GM12878 (cell line): ENCODE data around the gene LARP7. TPM values are rescaled to one million over a fixed set of nuclear protein-coding genes. Genes with fewer than 3 reads are reported as not detected.

ENCODE experiments used
- ATAC-seq: fragments of 200-7000 bp; cut with Tn5 transposase; 3 replicates; pipeline ENCODE4 v1.9.1; 2020; ENCODE audit warnings: mild to moderate bottlenecking, moderate library complexity
- BruUV-seq: library from RNA; stranded (reverse); fragments of 400-500 nt; replicated peaks from 2 replicates; lab custom pipeline; 2021; lab: Mats Ljungman, UMichigan
- CTCF ChIA-PET: fragments of 300-600 bp; sonication (Branson Sonifier 250); formaldehyde crosslinking; extraction: SDS; loops from one replicate; lab custom pipeline; 2021; ENCODE audit warnings: inconsistent platforms; lab: Yijun Ruan, JAX
- POLR2A ChIA-PET: fragments of 350-600 bp; formaldehyde crosslinking; extraction: SDS; loops from one replicate; lab custom pipeline; 2021; ENCODE audit warnings: inconsistent platforms; lab: Charles Lee
- RAD21 ChIA-PET: fragments of 300-600 bp; sonication (Branson Sonifier 250); formaldehyde crosslinking; loops from one replicate; lab custom pipeline; 2023; ENCODE audit warnings: antibody characterized with exemption; ENCODE audit not compliant: unreplicated experiment; lab: Charles Lee
- SMC1A ChIA-PET: fragments of 300-600 bp; sonication (Branson Sonifier 250); formaldehyde crosslinking; loops from one replicate; lab custom pipeline; 2023; ENCODE audit not compliant: unreplicated experiment, uncharacterized antibody; lab: Charles Lee
- DNase-seq: peaks from one replicate; pipeline ENCODE4 v3.0.0-alpha.2; 2011; ENCODE audit warnings: low read depth, low spot score
- FAIRE-seq: peaks from 3 replicates; lab custom pipeline; 2011; peaks lifted over from hg19 to GRCh38; lab: Jason Lieb, UNC
- H2AFZ ChIP-seq: 2 replicates; pipeline ENCODE4 v1.6.0; 2011; ENCODE audit warnings: low read depth, low read length, control low read depth; ENCODE audit not compliant: control insufficient read depth
- H3K27ac ChIP-seq: 2 replicates; pipeline ENCODE4 v1.5.1; 2011; ENCODE audit warnings: control low read depth; ENCODE audit not compliant: control insufficient read depth, insufficient read depth
- H3K27me3 ChIP-seq, 2 experiments: replicated peaks in 1 of 2; 2 replicates each; pipeline versions ENCODE4 v1.6.0 to v1.6.1; 2011; ENCODE audit warnings: low read length in 1 of 2; ENCODE audit not compliant: control insufficient read depth in 2 of 2, insufficient read depth in 2 of 2
- H3K36me3 ChIP-seq, 2 experiments: 2 replicates each; pipeline ENCODE4 v1.5.1; 2011; ENCODE audit warnings: low read length in 1 of 2; ENCODE audit not compliant: control insufficient read depth in 2 of 2, insufficient read depth in 2 of 2
- H3K4me1 ChIP-seq: 2 replicates; pipeline ENCODE4 v1.6.1; 2011; ENCODE audit warnings: mild to moderate bottlenecking, low read length, moderate library complexity, mixed read lengths; ENCODE audit not compliant: control insufficient read depth, insufficient read depth
- H3K4me2 ChIP-seq: 2 replicates; pipeline ENCODE4 v1.6.0; 2011; ENCODE audit warnings: control low read depth; ENCODE audit not compliant: control insufficient read depth, insufficient read depth
- H3K4me3 ChIP-seq: fragments of 200-600 bp; sonication (generic); 2 replicates; pipeline ENCODE4 v1.5.1; 2016
- H3K79me2 ChIP-seq: 2 replicates; pipeline ENCODE4 v1.6.0; 2011; ENCODE audit warnings: low read length; ENCODE audit not compliant: control insufficient read depth, insufficient read depth
- H3K9ac ChIP-seq: 2 replicates; pipeline ENCODE4 v1.8.0; 2011; ENCODE audit warnings: low read length, control low read depth, mixed read lengths; ENCODE audit not compliant: control insufficient read depth, insufficient read depth
- H3K9me3 ChIP-seq: replicated peaks from 3 replicates; pipeline ENCODE4 v1.5.1; 2011; ENCODE audit warnings: mild to moderate bottlenecking, low read length; ENCODE audit not compliant: control insufficient read depth, insufficient read depth
- H4K20me1 ChIP-seq: 2 replicates; pipeline ENCODE4 v1.6.0; 2011; ENCODE audit not compliant: control insufficient read depth, insufficient read depth
- BCL11A ChIP-seq: IDR thresholded peaks from 2 replicates; pipeline ENCODE4 v1.6.1; 2011; ENCODE audit warnings: low read depth, low read length
- HDAC6 ChIP-seq: fragments of 200-600 bp; sonication (generic); IDR thresholded peaks from one replicate; pipeline ENCODE4 v1.8.0; 2017; ENCODE audit warnings: antibody characterized with exemption; ENCODE audit not compliant: unreplicated experiment
- NFIC ChIP-seq: IDR thresholded peaks from 2 replicates; pipeline ENCODE4 v1.6.1; 2012; ENCODE audit warnings: low read depth, mild to moderate bottlenecking, inconsistent platforms, low read length, moderate library complexity
- NR2C1 ChIP-seq: fragments of 450-650 bp; IDR thresholded peaks from 2 replicates; pipeline ENCODE4 v1.6.1; 2017; ENCODE audit warnings: antibody characterized with exemption, mild to moderate bottlenecking, moderate library complexity
- NRF1 ChIP-seq: conservative IDR thresholded peaks from 2 replicates; pipeline ENCODE4 v1.6.1; 2011; ENCODE audit warnings: mild to moderate bottlenecking, low read depth, low read length, improper control_type of control experiment
- RBBP5 ChIP-seq: fragments of 200-600 bp; sonication (generic); conservative IDR thresholded peaks from 2 replicates; pipeline ENCODE4 v1.6.1; 2016
- SREBF1 ChIP-seq: IDR thresholded peaks from 2 replicates; pipeline ENCODE4 v1.6.1; 2012; ENCODE audit warnings: mild to moderate bottlenecking, low read length
- SREBF2 ChIP-seq: IDR thresholded peaks from 2 replicates; pipeline ENCODE4 v1.6.1; 2012; ENCODE audit warnings: mild to moderate bottlenecking, low read length
- WGBS: methylation state at CpG from one replicate; pipeline ENCODE4 v1.1.6; 2016; ENCODE audit warnings: low lambda C conversion rate; ENCODE audit not compliant: insufficient replicate concordance, insufficient coverage; ENCODE audit errors: missing lambda C conversion rate; 5-methylcytosine and 5-hydroxymethylcytosine counted together
- in situ Hi-C: fragments of 300-500 bp; cut with MboI; formaldehyde crosslinking; loops from 9 replicates; pipeline ENCODE4 v1.14.3; 2018; ENCODE audit warnings: mixed read lengths
- intact Hi-C: fragments of 100-400 bp; cut with micrococcal nuclease; formaldehyde crosslinking; loops from one replicate; pipeline ENCODE4 v1.14.2; 2022; ENCODE audit not compliant: unreplicated experiment
- polyA plus RNA-seq, 11 experiments: library from polyadenylated mRNA; depleted of rRNA in 4 of 11; unstranded in 6 of 11; stranded (reverse) in 5 of 11; fragments of >200 nt; fragmentation: Nextera tagmentation in 4 of 11; fragmentation: Illumina TruSeq in 1 of 11; extraction: Ambion mirVana in 4 of 11; extraction: Trizol in 1 of 11; gene quantifications; 1 replicate in 1 of 11; 2 replicates in 10 of 11; pipeline versions ENCODE4 v1.2.1 to v1.2.3, GENCODE V29; 2011 to 2016; ENCODE audit warnings: inconsistent platforms in 2 of 11, missing spikeins in 2 of 11, low read depth in 1 of 11
- total RNA-seq, 4 experiments: library from RNA; depleted of rRNA in 3 of 4; stranded (reverse); fragments of >200 nt in 3 of 4; fragmentation: Illumina TruSeq in 1 of 4; extraction: Trizol in 1 of 4; gene quantifications; 2 replicates each; pipeline versions ENCODE4 v1.2.1 to v1.2.3, GENCODE V29; 2013 to 2021
- TF ChIP-seq, protein P1 (sequence below): IDR thresholded peaks from 2 replicates; pipeline ENCODE4 v1.6.1; 2011; ENCODE audit warnings: borderline replicate concordance, low read depth, mild to moderate bottlenecking, moderate library complexity, low read length; ENCODE audit not compliant: insufficient read depth, poor library complexity, severe bottlenecking
- TF ChIP-seq, protein P2 (sequence below): fragments of 150-350 bp; IDR thresholded peaks from 2 replicates; pipeline ENCODE4 v1.6.1; 2014; ENCODE audit warnings: mild to moderate bottlenecking, low read depth, low read length
- TF ChIP-seq, protein P3 (sequence below): fragments of 450-650 bp; IDR thresholded peaks from 2 replicates; pipeline ENCODE4 v1.6.1; 2018; ENCODE audit warnings: borderline replicate concordance, mild to moderate bottlenecking; ENCODE audit not compliant: partially characterized antibody

Gene LARP7
- total and polyA plus RNA-seq, 10 of the 15 experiments (the other 5 are each of a cell fraction or from before 2014, with no cell fraction given), result 27.8 to 107 (median 61.8) TPM

DNA sequence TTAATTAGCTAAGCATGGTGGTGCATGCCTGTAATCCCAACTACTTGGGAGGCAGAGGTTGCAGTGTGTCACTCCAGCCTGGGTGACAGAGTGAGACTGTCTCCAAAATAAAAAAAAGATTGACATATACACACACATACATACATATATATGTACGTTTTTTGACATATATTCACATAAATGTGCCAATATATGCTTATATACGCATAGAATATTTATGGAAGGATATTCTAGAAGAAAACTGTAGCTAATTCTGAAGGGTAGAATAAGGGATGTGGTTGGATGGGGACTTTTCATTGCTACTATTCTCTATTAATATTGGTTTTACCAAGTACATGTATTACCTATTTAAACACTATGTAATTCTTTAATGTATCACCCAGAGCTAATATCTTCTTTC lies 20.0 kb upstream of the LARP7 start:
- H3K4me1 ChIP-seq, result no peaks in the 10 kb centered on the region
- POLR2A ChIA-PET, result no interaction called here
- H3K27me3 ChIP-seq, result no peaks in the 10 kb centered on the region
- H2AFZ ChIP-seq, result no peak overlapping the region
- no peak overlapping the region for H3K4me2 ChIP-seq
- CTCF ChIA-PET, result interaction anchor here (0.9 to 1.2 kb wide), 3 partner anchors 10 to 146 kb away, joined by 3 to 5 read pairs (median 3); no protein-coding TSS in a partner anchor
- H4K20me1 ChIP-seq, result no peaks in the 10 kb centered on the region
- intact Hi-C loops (no loop called here), in situ Hi-C loops (no loop called here)
- no peaks in the 10 kb centered on the region; a peak in 2 of 4 replicates for H3K36me3 ChIP-seq
- H3K9me3 ChIP-seq, result no peaks in the 10 kb centered on the region
- RAD21 ChIA-PET, result no interaction called here
- DNase-seq, result no peak
- no peak overlapping the region for H3K4me3 ChIP-seq
- no peak overlapping the region for H3K27ac ChIP-seq
- TF ChIP-seq NFIC (no peak), BCL11A (no peak), NR2C1 (no peak), NRF1 (no peak), RBBP5 (no peak), SREBF1 (no peak), HDAC6 (no peak), SREBF2 (no peak)
- TF ChIP-seq, protein P1, sequence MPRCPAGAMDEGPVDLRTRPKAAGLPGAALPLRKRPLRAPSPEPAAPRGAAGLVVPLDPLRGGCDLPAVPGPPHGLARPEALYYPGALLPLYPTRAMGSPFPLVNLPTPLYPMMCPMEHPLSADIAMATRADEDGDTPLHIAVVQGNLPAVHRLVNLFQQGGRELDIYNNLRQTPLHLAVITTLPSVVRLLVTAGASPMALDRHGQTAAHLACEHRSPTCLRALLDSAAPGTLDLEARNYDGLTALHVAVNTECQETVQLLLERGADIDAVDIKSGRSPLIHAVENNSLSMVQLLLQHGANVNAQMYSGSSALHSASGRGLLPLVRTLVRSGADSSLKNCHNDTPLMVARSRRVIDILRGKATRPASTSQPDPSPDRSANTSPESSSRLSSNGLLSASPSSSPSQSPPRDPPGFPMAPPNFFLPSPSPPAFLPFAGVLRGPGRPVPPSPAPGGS, result no peak
- TF ChIP-seq, protein P2, sequence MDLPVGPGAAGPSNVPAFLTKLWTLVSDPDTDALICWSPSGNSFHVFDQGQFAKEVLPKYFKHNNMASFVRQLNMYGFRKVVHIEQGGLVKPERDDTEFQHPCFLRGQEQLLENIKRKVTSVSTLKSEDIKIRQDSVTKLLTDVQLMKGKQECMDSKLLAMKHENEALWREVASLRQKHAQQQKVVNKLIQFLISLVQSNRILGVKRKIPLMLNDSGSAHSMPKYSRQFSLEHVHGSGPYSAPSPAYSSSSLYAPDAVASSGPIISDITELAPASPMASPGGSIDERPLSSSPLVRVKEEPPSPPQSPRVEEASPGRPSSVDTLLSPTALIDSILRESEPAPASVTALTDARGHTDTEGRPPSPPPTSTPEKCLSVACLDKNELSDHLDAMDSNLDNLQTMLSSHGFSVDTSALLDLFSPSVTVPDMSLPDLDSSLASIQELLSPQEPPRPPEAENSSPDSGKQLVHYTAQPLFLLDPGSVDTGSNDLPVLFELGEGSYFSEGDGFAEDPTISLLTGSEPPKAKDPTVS, result no peak
- TF ChIP-seq, protein P3, sequence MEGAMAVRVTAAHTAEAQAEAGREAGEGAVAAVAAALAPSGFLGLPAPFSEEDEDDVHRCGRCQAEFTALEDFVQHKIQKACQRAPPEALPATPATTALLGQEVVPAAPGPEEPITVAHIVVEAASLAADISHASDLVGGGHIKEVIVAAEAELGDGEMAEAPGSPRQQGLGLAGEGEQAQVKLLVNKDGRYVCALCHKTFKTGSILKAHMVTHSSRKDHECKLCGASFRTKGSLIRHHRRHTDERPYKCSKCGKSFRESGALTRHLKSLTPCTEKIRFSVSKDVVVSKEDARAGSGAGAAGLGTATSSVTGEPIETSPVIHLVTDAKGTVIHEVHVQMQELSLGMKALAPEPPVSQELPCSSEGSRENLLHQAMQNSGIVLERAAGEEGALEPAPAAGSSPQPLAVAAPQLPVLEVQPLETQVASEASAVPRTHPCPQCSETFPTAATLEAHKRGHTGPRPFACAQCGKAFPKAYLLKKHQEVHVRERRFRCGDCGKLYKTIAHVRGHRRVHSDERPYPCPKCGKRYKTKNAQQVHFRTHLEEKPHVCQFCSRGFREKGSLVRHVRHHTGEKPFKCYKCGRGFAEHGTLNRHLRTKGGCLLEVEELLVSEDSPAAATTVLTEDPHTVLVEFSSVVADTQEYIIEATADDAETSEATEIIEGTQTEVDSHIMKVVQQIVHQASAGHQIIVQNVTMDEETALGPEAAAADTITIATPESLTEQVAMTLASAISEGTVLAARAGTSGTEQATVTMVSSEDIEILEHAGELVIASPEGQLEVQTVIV, result no peak
- BruUV-seq, result no TSS peak
- H3K9ac ChIP-seq, result no peak overlapping the region
- no peaks in the 10 kb centered on the region for H3K79me2 ChIP-seq
- SMC1A ChIA-PET, result no interaction called here
- WGBS, result 100% methylated on average over 2 of the region's 2 CpGs
- no peak for ATAC-seq
- FAIRE-seq, result no peak
